Measurements from ENCODE around the gene QSOX2. TPM values are rescaled to one million over a fixed set of nuclear protein-coding genes. Genes with fewer than 3 reads are reported as not detected.

Gene QSOX2
- total and polyA plus RNA-seq, 2 experiments from 2014 or later = 9.2 to 29.2 TPM

GRCh38 chr9:136286987-136287379 is 41.4 kb upstream of the QSOX2 start (continued):
- TF ChIP-seq CTCF (conservative IDR thresholded peaks at IDR 0.05; ENCODE audit: low read depth in 2 of 2) = no peak
- no peak for TF ChIP-seq ZNF114 (CRISPR knock-in tag; IDR thresholded peaks at IDR 0.05)

- Histone ChIP-seq H4K20me1 (replicated peaks; ENCODE audit: insufficient read depth) (no peaks in the 10 kb centered on the region), H3K36me3 (ENCODE audit: insufficient read depth) (no peaks in the 10 kb centered on the region), H3K9me2 (ENCODE audit: insufficient read depth) (no peaks in the 10 kb centered on the region), H3K27ac (ENCODE audit: low read depth) (no peak overlapping the region), H3K4me1 (ENCODE audit: insufficient read depth) (no peaks in the 10 kb centered on the region), H3F3A (replicated peaks; ENCODE audit: low read depth) (0 out of 2 replicates have a peak, but pooled peaks cover 2% of the 10 kb centered on the region), H3K27me3 (ENCODE audit: insufficient read depth) (no peaks in the 10 kb centered on the region), H3K4me2 (no peak overlapping the region), H3K4me3 (no peak overlapping the region), H3K79me2 (replicated peaks; ENCODE audit: insufficient read depth) (no peaks in the 10 kb centered on the region), H2AFZ (no peak overlapping the region)
- Mint-ChIP-seq H3K27ac (no peak overlapping the region), H3K9me3 (no peaks in the 10 kb centered on the region), H3K4me1 (peaks cover 4% of the 10 kb centered on the region; the same call in 1 of the 3 replicates), H3K27me3 (ENCODE audit: insufficient read depth, low read depth, poor library complexity) (peaks cover 7% of the 10 kb centered on the region), H3K4me3 (no peak overlapping the region), H3K36me3 (ENCODE audit: low read depth) (no peaks in the 10 kb centered on the region)
- ATAC-seq = no peak
- no peak for DNase-seq (ENCODE audit: low spot score)
- TF ChIP-seq ETS1 (IDR thresholded peaks at IDR 0.05) = no peak
- TF ChIP-seq ZNF462 (CRISPR knock-in tag; IDR thresholded peaks at IDR 0.05) = no peak
- TF ChIP-seq ZNF331 (CRISPR knock-in tag; IDR thresholded peaks at IDR 0.05; ENCODE audit: low read depth) = no peak
- TF ChIP-seq JUNB (IDR thresholded peaks at IDR 0.05; ENCODE audit: unreplicated experiment) = no peak
- no peak for TF ChIP-seq NANOG (IDR thresholded peaks at IDR 0.05; ENCODE audit: borderline replicate concordance)
- no peak for TF ChIP-seq ZNF114 (CRISPR knock-in tag; IDR thresholded peaks at IDR 0.05)
- TF ChIP-seq CREB1 (CRISPR knock-in tag; IDR thresholded peaks at IDR 0.05; ENCODE audit: low read depth) = no peak
- no peak for TF ChIP-seq CTCF (conservative IDR thresholded peaks at IDR 0.05; ENCODE audit: low read depth in 2 of 2)
- no peak for TF ChIP-seq STAT1 (IDR thresholded peaks at IDR 0.05; ENCODE audit: unreplicated experiment)
- TF ChIP-seq EZH2 (IDR thresholded peaks at IDR 0.05; ENCODE audit: low read depth, unreplicated experiment) = no peak
Observed at GRCh38 chr9:136286359-136286986, 40.9 kb upstream of the QSOX2 start.
